H1 (cell line): ENCODE data around the gene SLC4A9. TPM values are rescaled to one million over a fixed set of nuclear protein-coding genes. Genes with fewer than 3 reads are reported as not detected.

Source experiments
- CTCF ChIA-PET: fragments of 300-600 bp; sonication (Branson Sonifier 250); formaldehyde crosslinking; loops from one replicate; lab custom pipeline; 2021; ENCODE audit not compliant: partially characterized antibody; lab: Charles Lee
- POLR2A ChIA-PET: fragments of 300-600 bp; sonication (Branson Sonifier 250); formaldehyde crosslinking; loops from one replicate; lab custom pipeline; 2021; ENCODE audit warnings: inconsistent platforms; ENCODE audit not compliant: partially characterized antibody; lab: Charles Lee
- DNase-seq, 2 experiments: peaks; one replicate each; pipeline versions ENCODE4 v3.0.0 to v3.0.0-alpha.2; 2010 to 2022; ENCODE audit warnings: low spot score in 2 of 2, low read depth in 1 of 2, mixed read lengths in 1 of 2
- FAIRE-seq: peaks from 2 replicates; lab custom pipeline; 2011; peaks lifted over from hg19 to GRCh38; lab: Jason Lieb, UNC
- H2AFZ ChIP-seq: 2 replicates; pipeline ENCODE4 v1.8.1; 2012; ENCODE audit warnings: low read length, inconsistent platforms
- H2AK5ac ChIP-seq: 2 replicates; pipeline ENCODE4 v1.6.1; 2013; ENCODE audit warnings: low read depth, low read length
- H2BK120ac ChIP-seq: replicated peaks from 2 replicates; pipeline ENCODE3; 2013; ENCODE audit warnings: low read depth, low read length, inconsistent platforms
- H2BK12ac ChIP-seq: 2 replicates; pipeline ENCODE4 v1.6.1; 2013; ENCODE audit warnings: low read depth, low read length
- H2BK15ac ChIP-seq: 2 replicates; pipeline ENCODE4 v1.6.1; 2013; ENCODE audit warnings: low read length
- H2BK20ac ChIP-seq: 2 replicates; pipeline ENCODE4 v1.6.1; 2013; ENCODE audit warnings: low read length
- H2BK5ac ChIP-seq: 2 replicates; pipeline ENCODE4 v1.6.1; 2013; ENCODE audit warnings: low read depth, low read length
- H3K14ac ChIP-seq: 2 replicates; pipeline ENCODE4 v1.6.1; 2013; ENCODE audit warnings: inconsistent platforms; ENCODE audit not compliant: insufficient read length
- H3K18ac ChIP-seq: 2 replicates; pipeline ENCODE4 v1.6.1; 2013; ENCODE audit warnings: low read length; ENCODE audit errors: extremely low read depth
- H3K23ac ChIP-seq: 2 replicates; pipeline ENCODE4 v1.6.1; 2013; ENCODE audit warnings: inconsistent platforms; ENCODE audit not compliant: insufficient read length
- H3K23me2 ChIP-seq: 2 replicates; pipeline ENCODE4 v1.6.1; 2013; ENCODE audit warnings: low read depth, low read length
- H3K27ac ChIP-seq: 2 replicates; pipeline ENCODE4 v1.6.1; 2011; ENCODE audit warnings: low read depth, low read length, inconsistent platforms
- H3K27me3 ChIP-seq, 4 experiments: replicated peaks in 1 of 4; 1 replicate in 1 of 4; 2 replicates in 3 of 4; pipeline versions ENCODE4 v1.6.1 to v1.8.1; 2011 to 2013; ENCODE audit warnings: low read length in 3 of 4, mild to moderate bottlenecking in 3 of 4, inconsistent platforms in 2 of 4, mixed read lengths in 2 of 4, moderate library complexity in 1 of 4; ENCODE audit not compliant: control insufficient read depth in 3 of 4, insufficient read depth in 3 of 4; ENCODE audit errors: extremely low read depth in 1 of 4
- H3K36me3 ChIP-seq, 4 experiments: 2 replicates each; pipeline versions ENCODE4 v1.6.1 to v1.8.1; 2011 to 2013; ENCODE audit warnings: mild to moderate bottlenecking in 4 of 4, low read length in 3 of 4, moderate library complexity in 2 of 4, control low read depth in 1 of 4, inconsistent platforms in 1 of 4; ENCODE audit not compliant: insufficient read depth in 4 of 4, control insufficient read depth in 2 of 4
- H3K4ac ChIP-seq: replicated peaks from 2 replicates; pipeline ENCODE3; 2013; ENCODE audit warnings: low read length, low read depth, mixed read lengths, inconsistent platforms; ENCODE audit not compliant: insufficient read length
- H3K4me1 ChIP-seq, 4 experiments: replicated peaks in 1 of 4; 1 replicate in 1 of 4; 2 replicates in 3 of 4; pipeline versions ENCODE4 v1.6.1 to v1.8.1; 2011 to 2013; ENCODE audit warnings: low read length in 3 of 4, inconsistent platforms in 2 of 4, mixed read lengths in 1 of 4; ENCODE audit not compliant: insufficient read depth in 4 of 4, control insufficient read depth in 3 of 4
- H3K4me2 ChIP-seq, 2 experiments: 2 replicates each; pipeline versions ENCODE4 v1.6.1 to v1.8.1; 2011 to 2013; ENCODE audit warnings: low read depth in 2 of 2, low read length in 2 of 2, control low read depth in 1 of 2, inconsistent platforms in 1 of 2, mild to moderate bottlenecking in 1 of 2; ENCODE audit not compliant: insufficient read depth in 1 of 2
- H3K4me3 ChIP-seq, 4 experiments: fragments of 200-600, 300-600 bp in 1 of 4; sonication (generic), shearing (Covaris generic), sonication (Bioruptor Twin) in 1 of 4; 2 replicates each; pipeline versions ENCODE4 v1.5.1 to v1.8.1; 2011 to 2016; ENCODE audit warnings: low read length in 4 of 4, low read depth in 3 of 4, control low read depth in 2 of 4, inconsistent platforms in 2 of 4, mild to moderate bottlenecking in 2 of 4, mixed read lengths in 1 of 4, moderate library complexity in 1 of 4; ENCODE audit not compliant: insufficient read depth in 2 of 4; ENCODE audit errors: extremely low read depth in 1 of 4
- H3K56ac ChIP-seq: replicated peaks from 2 replicates; pipeline ENCODE3; 2013; ENCODE audit warnings: low read depth, mild to moderate bottlenecking, mixed read lengths, low read length, inconsistent platforms; ENCODE audit not compliant: insufficient read length
- H3K79me1 ChIP-seq: 2 replicates; pipeline ENCODE4 v1.6.1; 2013; ENCODE audit warnings: low read depth, low read length, control low read depth
- H3K79me2 ChIP-seq, 2 experiments: 2 replicates each; pipeline versions ENCODE4 v1.6.1 to v1.8.1; 2012 to 2013; ENCODE audit warnings: low read length in 2 of 2, mild to moderate bottlenecking in 2 of 2, inconsistent platforms in 1 of 2; ENCODE audit not compliant: insufficient read depth in 2 of 2, control insufficient read depth in 1 of 2
- H3K9ac ChIP-seq, 4 experiments: replicated peaks in 1 of 4; 1 replicate in 1 of 4; 2 replicates in 3 of 4; pipeline versions ENCODE4 v1.6.1 to v1.8.1; 2011 to 2013; ENCODE audit warnings: low read depth in 3 of 4, low read length in 3 of 4, control low read depth in 2 of 4, mild to moderate bottlenecking in 2 of 4, moderate library complexity in 2 of 4, inconsistent platforms in 1 of 4; ENCODE audit errors: extremely low read depth in 1 of 4
- H3K9me3 ChIP-seq, 2 experiments: 2 replicates each; pipeline versions ENCODE4 v1.6.1 to v1.8.1; 2012 to 2013; ENCODE audit warnings: mild to moderate bottlenecking in 2 of 2, moderate library complexity in 2 of 2, control low read depth in 1 of 2, inconsistent platforms in 1 of 2, low read depth in 1 of 2, low read length in 1 of 2, mixed read lengths in 1 of 2; ENCODE audit not compliant: insufficient read depth in 2 of 2
- H4K20me1 ChIP-seq, 2 experiments: replicated peaks in 1 of 2; 2 replicates each; pipeline versions ENCODE3 to v1.8.1; 2011 to 2013; ENCODE audit warnings: inconsistent platforms in 2 of 2, low read length in 2 of 2, mild to moderate bottlenecking in 1 of 2; ENCODE audit not compliant: insufficient read depth in 2 of 2, control insufficient read depth in 1 of 2
- H4K5ac ChIP-seq: 2 replicates; pipeline ENCODE4 v1.6.1; 2013; ENCODE audit warnings: low read length, low read depth, mixed read lengths, inconsistent platforms; ENCODE audit not compliant: insufficient read length
- H4K8ac ChIP-seq: 2 replicates; pipeline ENCODE4 v1.8.0; 2013; ENCODE audit warnings: mild to moderate bottlenecking, moderate library complexity, low read length, inconsistent platforms; ENCODE audit not compliant: insufficient read depth; ENCODE audit errors: extremely low read depth
- H4K91ac ChIP-seq: replicated peaks from 2 replicates; pipeline ENCODE3; 2013; ENCODE audit warnings: low read length, mixed read lengths, inconsistent platforms; ENCODE audit not compliant: insufficient read length
- CTBP2 ChIP-seq: IDR thresholded peaks from 2 replicates; pipeline ENCODE4 v1.7.0; 2011; ENCODE audit warnings: borderline replicate concordance, mild to moderate bottlenecking, moderate library complexity, mixed read lengths, low read length; ENCODE audit not compliant: insufficient read depth, insufficient read length
- EP300 ChIP-seq, 2 experiments: IDR thresholded peaks; 1 replicate in 1 of 2; 2 replicates in 1 of 2; pipeline ENCODE4 v1.6.1; 2011 to 2012; ENCODE audit warnings: low read depth in 2 of 2, low read length in 2 of 2, mild to moderate bottlenecking in 2 of 2, borderline replicate concordance in 1 of 2, inconsistent platforms in 1 of 2, moderate library complexity in 1 of 2
- FOSL1 ChIP-seq: IDR thresholded peaks from 2 replicates; pipeline ENCODE4 v1.6.1; 2011; ENCODE audit warnings: mild to moderate bottlenecking, low read depth, low read length, moderate library complexity; ENCODE audit not compliant: insufficient read depth
- KDM4A ChIP-seq: IDR thresholded peaks from one replicate; pipeline ENCODE4 v1.7.1; 2012; ENCODE audit warnings: low read depth, mild to moderate bottlenecking, moderate library complexity, low read length, inconsistent platforms; ENCODE audit not compliant: severe bottlenecking
- POLR2A ChIP-seq, 2 experiments: IDR thresholded peaks; 1 replicate in 1 of 2; 2 replicates in 1 of 2; pipeline ENCODE4 v1.6.1; 2011; ENCODE audit warnings: low read depth in 2 of 2, low read length in 2 of 2, mild to moderate bottlenecking in 2 of 2; ENCODE audit errors: control extremely low read depth in 1 of 2
- SP4 ChIP-seq: IDR thresholded peaks from 2 replicates; pipeline ENCODE4 v1.6.1; 2012; ENCODE audit warnings: low read length, inconsistent platforms
- SUZ12 ChIP-seq: fragments of 200-600 bp; sonication (generic); IDR thresholded peaks from 2 replicates; pipeline ENCODE4 v1.6.1; 2012; ENCODE audit warnings: mild to moderate bottlenecking, inconsistent platforms, low read length, moderate library complexity, mixed read lengths
- TAF1 ChIP-seq: IDR thresholded peaks from 2 replicates; pipeline ENCODE4 v1.6.1; 2011; ENCODE audit warnings: mild to moderate bottlenecking, low read depth, low read length
- TAF7 ChIP-seq: optimal IDR thresholded peaks from 2 replicates; pipeline ENCODE3; 2011; ENCODE audit warnings: low read depth, mild to moderate bottlenecking, inconsistent platforms, low read length, moderate library complexity, borderline replicate concordance
- TCF12 ChIP-seq: IDR thresholded peaks from 2 replicates; pipeline ENCODE4 v1.6.1; 2011; ENCODE audit warnings: low read depth, mild to moderate bottlenecking, low read length
- TEAD4 ChIP-seq: IDR thresholded peaks from 2 replicates; pipeline ENCODE4 v1.6.1; 2012; ENCODE audit warnings: low read depth, low read length, inconsistent platforms, mixed read lengths
- WGBS, 2 experiments: shearing (Covaris generic) in 1 of 2; methylation state at CpG; one replicate each; pipeline versions ENCODE4 v1.1.6 to v1.1.7; 2013 to 2015; ENCODE audit warnings: low lambda C conversion rate in 2 of 2, mixed read lengths in 2 of 2, inconsistent platforms in 1 of 2, low coverage in 1 of 2, missing lambda C conversion rate in 1 of 2; ENCODE audit not compliant: insufficient replicate concordance in 2 of 2, insufficient coverage in 1 of 2, insufficient read length in 1 of 2; ENCODE audit errors: extremely low coverage in 1 of 2, missing lambda C conversion rate in 1 of 2; 5-methylcytosine and 5-hydroxymethylcytosine counted together
- polyA plus RNA-seq, 7 experiments: library from polyadenylated mRNA; depleted of rRNA in 3 of 7; stranded (reverse) in 5 of 7; unstranded in 2 of 7; fragments of >200 nt in 5 of 7; fragments of 200-250 nt in 2 of 7; gene quantifications; 1 replicate in 5 of 7; 2 replicates in 1 of 7; 4 replicates in 1 of 7; pipeline versions ENCODE4 v1.2.1 to v1.2.3, GENCODE V29; 2011 to 2013; ENCODE audit warnings: missing spikeins in 2 of 7, mixed read lengths in 2 of 7
- total RNA-seq: library from RNA; stranded (reverse); fragmentation: NEBNext Ultra II Directional; extraction: Animal tissue kit (Norgen Biotek cat#: 25700); gene quantifications from 2 replicates; pipeline ENCODE4 v1.2.1, GENCODE V29; 2021

Gene SLC4A9
- total and polyA plus RNA-seq, 2 of the 8 experiments (the other 6 are each of a cell fraction or from before 2014, with no cell fraction given): 0.15 to 0.28 TPM

DNA sequence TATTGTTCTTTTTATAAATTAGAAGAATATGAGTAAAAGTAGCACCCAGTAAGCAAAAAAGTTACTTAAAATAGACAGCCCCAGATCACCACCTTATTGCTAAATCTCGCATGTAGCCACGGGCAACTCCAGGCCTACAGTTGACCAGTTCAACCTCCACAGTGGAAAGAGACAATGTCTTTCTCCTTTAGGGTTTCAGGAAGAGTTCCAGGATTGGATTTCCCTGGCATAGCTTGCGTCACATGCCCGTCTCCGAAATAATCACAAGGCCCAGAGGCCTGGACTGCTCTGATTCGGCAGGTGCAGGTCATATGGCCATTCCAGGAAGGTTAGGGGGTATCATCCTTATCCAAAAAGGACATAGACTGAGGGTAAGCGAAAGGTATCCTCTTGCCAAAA lies 47.2 kb upstream of the SLC4A9 start:
- H3K56ac ChIP-seq: no peak overlapping the region
- H4K20me1 ChIP-seq: no peaks in the 10 kb centered on the region
- no peaks in the 10 kb centered on the region for H3K79me1 ChIP-seq
- H3K27ac ChIP-seq: no peak overlapping the region
- H3K79me2 ChIP-seq: no peaks in the 10 kb centered on the region
- FAIRE-seq (no peak), DNase-seq (no peak)
- H2AFZ ChIP-seq: no peak overlapping the region
- H3K4me1 ChIP-seq: peaks cover 0 to 2% (median 0%) of the 10 kb centered on the region in 4 experiments; a peak in 2 of 7 replicates
- H4K8ac ChIP-seq: no peak overlapping the region
- H2BK20ac ChIP-seq: 0 out of 2 replicates have a peak overlapping the region, but pooled peaks have one; percentile 13
- no peak overlapping the region for H4K91ac ChIP-seq
- H2BK120ac ChIP-seq: no peak overlapping the region
- no peaks in the 10 kb centered on the region for H3K9me3 ChIP-seq
- H2BK5ac ChIP-seq: no peak overlapping the region
- H3K23ac ChIP-seq: no peak overlapping the region
- no peak overlapping the region for H3K9ac ChIP-seq
- WGBS, 2 experiments: 90% methylated on average over 7 of the region's 7 CpGs; no CpG with 5 or more reads in 1 of the 2 experiments
- H3K23me2 ChIP-seq: 0 out of 2 replicates have a peak, but pooled peaks cover 2% of the 10 kb centered on the region
- no peak overlapping the region for H3K4me3 ChIP-seq
- H4K5ac ChIP-seq: no peak overlapping the region
- H3K36me3 ChIP-seq: no peaks in the 10 kb centered on the region
- no peak overlapping the region for H2AK5ac ChIP-seq
- H3K18ac ChIP-seq: no peak overlapping the region
- H3K4me2 ChIP-seq: no peak overlapping the region
- H3K4ac ChIP-seq: no peak overlapping the region
- no peaks in the 10 kb centered on the region for H3K27me3 ChIP-seq
- no peak overlapping the region for H2BK15ac ChIP-seq
- H2BK12ac ChIP-seq: no peak overlapping the region
- ChIA-PET POLR2A (interaction anchor here (1.0 to 1.2 kb wide), 2 partner anchors 10 to 12 kb away, joined by 3 read pairs; partner anchors contain the start of gene PFDN1), CTCF (interaction anchor here (1.6 to 1.7 kb wide), 3 partner anchors 33 to 68 kb away, joined by 5 to 8 read pairs (median 6); partner anchors contain the start of gene HBEGF)
- H3K14ac ChIP-seq: no peak overlapping the region
- TF ChIP-seq SP4 (no peak), POLR2A (IDR thresholded peaks at IDR 0.05; ENCODE audit: control extremely low read depth in 1 of 2, low read depth in 2 of 2, low read length in 2 of 2) (no peak), KDM4A (no peak), TAF1 (no peak), CTBP2 (no peak), TAF7 (no peak), TCF12 (no peak), FOSL1 (no peak), EP300 (IDR thresholded peaks at IDR 0.05; ENCODE audit: borderline replicate concordance in 1 of 2, low read depth in 2 of 2, low read length in 2 of 2) (no peak), SUZ12 (no peak), TEAD4 (no peak)
